Measurements from ENCODE around the gene RNF113B.

DNA sequence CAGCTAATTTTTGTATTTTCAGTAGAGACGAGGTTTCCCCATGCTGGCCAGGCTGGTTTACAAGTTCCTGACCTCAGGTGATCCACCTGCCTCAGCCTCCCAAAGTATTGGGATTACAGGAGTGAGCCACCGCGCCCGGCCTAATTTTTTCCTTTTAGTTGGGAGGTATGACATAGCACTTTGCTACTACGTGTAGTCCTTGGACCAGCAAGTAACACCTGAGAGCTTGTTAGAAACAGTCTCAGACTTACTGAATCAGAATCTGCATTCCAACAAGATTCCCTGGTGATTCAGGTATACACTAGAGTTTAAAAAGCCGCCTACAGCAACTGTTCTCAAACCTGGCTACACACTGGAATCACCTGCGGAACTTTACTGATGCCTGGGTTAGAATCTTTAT lies 36.0 kb downstream of the RNF113B start:
- TF ChIP-seq EZH2 (IDR thresholded peaks at IDR 0.05; ENCODE audit: borderline replicate concordance, low read depth, low read length, severe bottlenecking): no peak
- TF ChIP-seq, protein P1, sequence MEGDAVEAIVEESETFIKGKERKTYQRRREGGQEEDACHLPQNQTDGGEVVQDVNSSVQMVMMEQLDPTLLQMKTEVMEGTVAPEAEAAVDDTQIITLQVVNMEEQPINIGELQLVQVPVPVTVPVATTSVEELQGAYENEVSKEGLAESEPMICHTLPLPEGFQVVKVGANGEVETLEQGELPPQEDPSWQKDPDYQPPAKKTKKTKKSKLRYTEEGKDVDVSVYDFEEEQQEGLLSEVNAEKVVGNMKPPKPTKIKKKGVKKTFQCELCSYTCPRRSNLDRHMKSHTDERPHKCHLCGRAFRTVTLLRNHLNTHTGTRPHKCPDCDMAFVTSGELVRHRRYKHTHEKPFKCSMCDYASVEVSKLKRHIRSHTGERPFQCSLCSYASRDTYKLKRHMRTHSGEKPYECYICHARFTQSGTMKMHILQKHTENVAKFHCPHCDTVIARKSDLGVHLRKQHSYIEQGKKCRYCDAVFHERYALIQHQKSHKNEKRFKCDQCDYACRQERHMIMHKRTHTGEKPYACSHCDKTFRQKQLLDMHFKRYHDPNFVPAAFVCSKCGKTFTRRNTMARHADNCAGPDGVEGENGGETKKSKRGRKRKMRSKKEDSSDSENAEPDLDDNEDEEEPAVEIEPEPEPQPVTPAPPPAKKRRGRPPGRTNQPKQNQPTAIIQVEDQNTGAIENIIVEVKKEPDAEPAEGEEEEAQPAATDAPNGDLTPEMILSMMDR (IDR thresholded peaks at IDR 0.05; ENCODE audit: borderline replicate concordance, extremely low read depth, low read length, poor library complexity, severe bottlenecking): no peak

Measured in DND-41 (cell line).